GM18520 (cell line): ENCODE measurements around the gene GPR158.
"Not testable (repeated sequence)": the region's sequence is repeated elsewhere in the genome, so short reads cannot be mapped to it uniquely, and the experiment has no call there.

Experiments
- ATAC-seq: cut with Tn5 transposase; IDR thresholded peaks from one replicate; pipeline ENCODE4 v1.9.1; 2021; ENCODE audit not compliant: unreplicated experiment

Gene GPR158

GRCh38 chr10:25294032-25294926, 119.5 kb downstream of the GPR158 start:
- ATAC-seq = no peak

GRCh38 chr10:25296324-25296723, 121.5 kb downstream of the GPR158 start:
- no peak for ATAC-seq

DNA sequence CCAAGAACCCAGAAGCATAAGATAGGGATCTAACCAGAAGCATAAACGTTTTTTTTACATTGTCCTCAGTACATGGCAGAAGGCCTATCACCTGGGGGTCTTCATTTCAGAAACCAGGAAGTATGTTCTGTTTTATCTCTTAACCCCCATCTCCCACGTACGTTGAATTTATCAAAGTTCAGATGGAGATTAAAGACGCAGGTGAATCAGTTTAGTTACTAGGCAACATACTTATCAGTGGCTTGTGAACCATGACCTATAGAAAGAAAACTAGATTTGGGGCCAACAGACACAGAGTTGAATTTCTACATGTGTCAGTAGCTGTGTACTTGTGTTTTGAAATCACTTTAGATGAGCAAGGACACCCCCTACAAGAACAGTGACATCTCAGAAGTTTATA, 122.7 kb downstream of the GPR158 start:
- ATAC-seq = no peak

- no peak for ATAC-seq
Measured at GRCh38 chr10:25300073-25300472, 125.3 kb downstream of the GPR158 start.

DNA sequence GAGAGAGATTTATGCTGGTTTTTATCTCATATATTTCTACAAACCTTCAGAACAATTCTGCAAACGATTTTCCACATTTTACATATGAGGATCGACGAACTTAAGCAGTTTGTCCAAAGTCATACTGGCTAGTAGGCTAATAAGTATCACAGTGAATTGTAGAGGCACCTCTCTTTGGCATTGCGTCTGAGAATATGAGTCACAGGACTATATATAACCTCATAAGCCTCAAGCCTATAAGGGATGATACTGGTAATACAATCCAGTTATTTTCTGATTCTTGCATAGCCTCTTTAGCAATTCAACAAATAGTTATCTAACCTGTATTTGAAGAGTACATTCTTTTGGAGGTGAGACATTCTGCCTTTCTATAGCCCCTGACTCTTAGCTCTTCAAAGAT, 129.8 kb downstream of the GPR158 start:
- no peak for ATAC-seq

DNA sequence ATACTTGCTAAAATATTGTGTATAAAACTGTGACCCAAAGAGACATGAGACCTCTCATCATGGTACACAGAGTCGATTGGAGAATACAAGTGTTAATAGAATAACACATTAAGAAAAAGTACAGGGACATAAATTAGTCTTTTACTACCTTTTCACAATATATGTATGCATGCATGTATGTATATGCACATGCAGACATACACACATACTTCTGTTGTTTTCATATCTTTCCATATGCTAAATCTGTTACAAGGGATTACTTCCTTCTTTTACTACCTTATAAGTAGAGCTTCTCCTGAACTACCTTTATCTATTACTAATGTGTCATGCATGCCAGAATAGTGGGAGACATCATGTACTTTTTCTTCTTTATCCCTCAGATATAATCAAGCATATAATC, 131.6 kb downstream of the GPR158 start:
- no peak for ATAC-seq

DNA sequence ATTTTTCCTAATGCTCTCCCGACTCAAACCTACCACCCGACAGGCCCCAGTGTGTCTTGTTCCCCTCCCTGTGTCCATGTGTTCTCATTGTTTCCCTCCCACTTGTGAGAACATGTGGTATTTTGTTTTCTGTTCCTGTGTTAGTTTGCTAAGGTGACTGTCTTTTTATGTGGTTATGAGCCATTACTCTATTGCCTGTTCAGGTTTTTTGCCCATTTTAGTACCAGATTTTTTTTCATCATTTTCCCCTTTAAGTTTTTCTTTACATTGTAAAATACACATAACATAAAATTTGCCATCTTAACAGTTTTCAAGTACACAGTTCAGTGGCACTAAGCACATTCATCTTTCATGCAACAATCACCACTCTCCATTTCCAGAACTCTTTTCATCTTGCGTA, 133.5 kb downstream of the GPR158 start:
- ATAC-seq = no peak

DNA sequence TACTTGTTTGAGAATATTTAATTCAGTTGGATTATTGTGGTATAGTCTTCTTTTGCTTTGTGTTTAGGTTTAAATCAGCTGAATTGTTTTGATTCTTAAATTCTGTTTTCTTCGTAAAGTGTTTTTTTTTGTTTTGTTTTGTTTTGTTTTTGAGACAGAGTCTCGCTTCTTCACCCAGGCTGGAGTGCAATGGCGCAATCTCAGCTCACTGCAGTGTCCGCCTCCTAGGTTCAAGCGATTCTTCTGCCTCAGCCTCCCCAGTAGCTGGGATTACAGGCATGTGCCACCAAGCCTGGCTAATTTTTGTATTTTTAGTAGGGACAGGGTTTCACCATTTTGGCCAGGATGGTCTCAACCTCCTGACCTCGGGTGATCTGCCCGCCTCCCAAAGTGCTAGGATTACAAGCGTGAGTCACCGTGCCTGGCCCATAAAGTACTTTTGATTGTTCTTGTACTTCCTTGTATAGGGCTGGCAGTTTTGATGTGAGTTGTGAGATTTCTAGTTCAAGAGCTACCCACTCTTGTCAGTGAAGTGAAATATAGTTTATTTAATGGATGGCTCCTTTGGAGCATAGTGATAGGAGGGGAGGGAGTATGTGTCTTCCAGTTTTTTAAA, 142.9 kb downstream of the GPR158 start:
- ATAC-seq = not testable (repeated sequence)

- no peak for ATAC-seq
Measured at GRCh38 chr10:25327273-25327672, 152.5 kb downstream of the GPR158 start.

- ATAC-seq = no peak
Measured at GRCh38 chr10:25328361-25328760, 153.6 kb downstream of the GPR158 start.

- not testable (repeated sequence) for ATAC-seq
Measured at GRCh38 chr10:25329587-25329986, 154.8 kb downstream of the GPR158 start.

GRCh38 chr10:25334445-25334844, 159.6 kb downstream of the GPR158 start:
- ATAC-seq = no peak

DNA sequence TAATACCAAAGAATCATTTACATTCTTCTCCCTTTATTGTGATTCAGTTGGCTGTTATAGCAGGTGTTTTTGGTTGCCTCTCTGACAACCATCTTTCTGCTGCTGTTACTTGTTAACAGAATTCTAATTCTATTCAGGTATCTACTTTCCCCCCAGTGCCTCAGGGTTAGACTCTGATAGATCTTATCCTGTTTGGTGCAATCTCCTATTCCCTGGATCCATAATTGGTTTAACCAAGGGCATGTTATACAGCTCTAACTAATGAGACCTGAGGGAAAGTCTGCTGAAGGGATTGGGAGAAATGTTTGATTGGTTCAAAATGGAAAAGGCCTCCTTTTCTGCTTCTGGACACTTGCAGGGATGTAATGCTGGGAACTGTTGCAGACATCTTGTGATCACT, 161.5 kb downstream of the GPR158 start:
- ATAC-seq = no peak

- ATAC-seq = no peak
Measured at GRCh38 chr10:25338271-25338670, 163.5 kb downstream of the GPR158 start.

- no peak for ATAC-seq
Measured at GRCh38 chr10:25339966-25340365, 165.2 kb downstream of the GPR158 start.

DNA sequence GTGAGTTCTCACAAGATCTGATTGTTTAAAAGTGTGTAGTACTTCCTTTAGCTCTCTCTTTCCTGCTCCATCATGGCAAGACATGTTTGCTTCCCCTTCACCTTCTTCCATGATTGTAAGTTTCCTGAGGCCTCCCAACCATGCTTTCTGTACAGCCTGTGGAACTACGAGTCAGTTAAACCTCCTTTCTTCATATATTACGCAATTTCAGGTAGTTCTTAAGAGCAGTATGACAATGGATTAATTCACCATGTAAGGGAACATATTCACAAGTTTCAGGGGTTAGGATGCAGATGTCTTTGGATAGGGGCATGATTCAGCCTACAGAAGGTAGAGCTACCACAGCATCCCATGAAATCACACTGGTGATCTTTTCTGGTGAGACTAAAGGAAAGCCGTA, 174.7 kb downstream of the GPR158 start:
- ATAC-seq = no peak

DNA sequence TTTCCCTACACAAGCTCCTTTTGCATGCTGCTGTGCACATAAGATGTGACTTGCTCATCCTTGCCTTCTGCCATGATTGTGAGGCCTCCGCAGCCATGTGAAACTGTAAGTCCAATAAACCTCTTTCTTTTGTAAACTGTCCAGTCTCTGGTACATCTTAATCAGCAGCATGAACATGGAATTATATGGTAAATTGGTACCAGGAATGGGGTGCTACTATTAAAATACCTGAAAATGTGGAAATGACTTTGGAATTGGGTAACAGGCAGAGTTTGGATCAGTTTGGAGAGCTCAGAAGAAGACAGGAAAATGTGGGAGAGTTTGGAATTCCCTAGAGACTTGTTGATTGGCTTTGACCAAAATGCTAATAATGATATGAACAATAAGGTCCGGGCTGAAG, 181.8 kb downstream of the GPR158 start:
- no peak for ATAC-seq

GRCh38 chr10:25357269-25357668, 182.5 kb downstream of the GPR158 start:
- ATAC-seq = no peak

DNA sequence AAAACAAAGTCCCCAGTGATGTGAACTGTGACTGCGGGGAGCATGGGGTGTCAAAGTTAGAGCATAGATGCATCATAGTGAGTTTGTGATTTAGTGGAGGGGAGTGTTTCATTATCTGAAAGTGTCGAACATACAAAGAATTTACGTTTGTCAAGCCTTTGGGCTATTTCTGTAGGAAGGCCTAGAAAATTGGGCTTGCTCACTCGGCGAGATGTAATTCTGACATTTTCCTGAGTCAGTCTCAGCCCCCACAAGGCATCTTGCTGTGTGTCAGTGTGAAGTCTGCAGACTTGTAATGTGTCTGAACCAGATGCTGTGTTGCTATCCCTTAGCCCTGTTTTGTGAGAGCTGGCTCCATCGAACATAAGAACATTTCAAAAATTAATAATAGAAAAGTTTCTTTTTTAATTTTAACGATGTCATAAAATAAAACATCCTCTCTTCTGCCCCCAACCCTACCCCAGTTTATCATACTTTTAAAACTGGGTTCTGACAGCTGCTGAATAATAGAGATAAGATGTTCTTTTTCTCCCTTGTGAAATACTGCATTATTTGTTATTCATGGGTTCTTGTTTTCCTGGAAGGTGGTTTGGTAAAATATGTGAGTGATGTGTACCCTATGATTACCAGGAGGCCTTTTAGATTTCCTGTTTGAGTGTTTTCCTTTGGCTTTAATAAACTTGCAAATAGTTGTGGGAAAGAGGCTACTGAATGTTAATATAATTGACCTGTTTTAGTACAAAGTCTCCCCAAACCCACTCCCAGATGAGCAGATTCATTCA, 207.4 kb downstream of the GPR158 start:
- no peak for ATAC-seq

DNA sequence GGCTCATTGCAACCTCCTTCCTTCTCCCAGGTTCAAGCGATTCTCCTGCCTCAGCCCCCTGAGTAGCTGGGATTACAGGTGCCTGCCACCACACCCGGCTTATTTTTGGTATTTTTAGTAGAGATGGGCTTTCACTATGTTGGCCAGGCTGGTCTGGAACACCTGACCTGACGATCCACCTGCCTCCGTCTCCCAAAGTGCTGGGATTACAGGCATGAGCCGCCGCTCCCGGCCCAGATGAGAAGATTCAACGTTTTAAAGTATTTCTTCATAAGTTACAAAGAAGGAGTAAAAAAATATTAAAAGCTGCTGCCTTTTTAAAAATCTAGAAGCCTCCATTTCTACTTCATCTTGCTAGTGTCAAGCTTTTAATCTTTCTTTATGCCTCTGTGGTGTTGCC, 208.1 kb downstream of the GPR158 start:
- ATAC-seq = not testable (repeated sequence)

DNA sequence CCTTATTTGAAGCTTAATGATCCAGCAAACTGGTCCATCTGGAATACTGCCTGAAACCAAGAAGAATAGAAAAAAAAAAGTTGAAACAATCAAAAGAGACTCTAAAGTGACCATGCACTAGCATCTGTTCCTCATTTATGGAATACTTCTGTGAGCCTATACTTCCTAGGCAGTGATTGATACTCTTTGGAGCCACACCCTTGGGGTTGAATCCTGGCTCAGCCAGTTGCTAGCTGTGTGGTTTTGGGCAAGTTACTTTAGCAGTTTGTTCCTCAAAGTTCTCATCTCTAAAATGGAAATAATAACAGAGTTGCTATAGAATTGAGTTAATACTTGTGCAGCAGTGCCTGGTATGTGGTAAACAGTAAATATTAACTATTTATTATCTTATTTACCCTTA, 208.9 kb downstream of the GPR158 start:
- ATAC-seq = no peak

- no peak for ATAC-seq
Measured at GRCh38 chr10:25384618-25385017, 209.8 kb downstream of the GPR158 start.
